OCI-LY7 (cell line): ENCODE results near the gene COPZ2.

ENCODE experiments used
- EZH2phosphoT487 ChIP-seq: fragments of 200-600 bp; sonication (generic); IDR thresholded peaks from 2 replicates; pipeline ENCODE4 v1.6.1; 2018; ENCODE audit warnings: low read depth, borderline replicate concordance, mild to moderate bottlenecking, mixed run types, antibody characterized with exemption, low read length, moderate library complexity, mixed read lengths
- TF ChIP-seq, protein P1 (sequence below): fragments of 200-600 bp; sonication (generic); conservative IDR thresholded peaks from 2 replicates; pipeline ENCODE4 v1.5.1; 2014; ENCODE audit warnings: mild to moderate bottlenecking, antibody characterized with exemption, low read length, moderate library complexity, mixed read lengths

DNA sequence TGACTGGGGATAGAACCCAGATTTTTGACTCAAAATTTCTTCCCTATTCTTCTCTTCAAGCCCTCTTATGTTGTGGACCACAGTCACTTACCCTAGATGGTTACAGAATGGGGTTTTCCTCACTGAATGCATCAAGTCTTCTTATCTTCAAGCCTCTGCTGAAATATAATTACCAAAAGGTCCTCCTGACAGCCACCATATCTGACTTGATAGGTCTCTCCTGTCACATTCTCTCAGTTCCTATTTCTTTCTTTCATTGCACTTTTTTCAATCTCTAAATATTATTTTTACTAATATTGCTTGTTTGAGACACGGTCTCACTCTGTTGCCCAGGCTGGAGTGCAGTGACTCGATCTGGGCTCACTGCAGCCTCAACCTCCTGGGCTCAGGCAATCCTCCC, 1.1 kb upstream of the COPZ2 start:
- TF ChIP-seq, protein P1, sequence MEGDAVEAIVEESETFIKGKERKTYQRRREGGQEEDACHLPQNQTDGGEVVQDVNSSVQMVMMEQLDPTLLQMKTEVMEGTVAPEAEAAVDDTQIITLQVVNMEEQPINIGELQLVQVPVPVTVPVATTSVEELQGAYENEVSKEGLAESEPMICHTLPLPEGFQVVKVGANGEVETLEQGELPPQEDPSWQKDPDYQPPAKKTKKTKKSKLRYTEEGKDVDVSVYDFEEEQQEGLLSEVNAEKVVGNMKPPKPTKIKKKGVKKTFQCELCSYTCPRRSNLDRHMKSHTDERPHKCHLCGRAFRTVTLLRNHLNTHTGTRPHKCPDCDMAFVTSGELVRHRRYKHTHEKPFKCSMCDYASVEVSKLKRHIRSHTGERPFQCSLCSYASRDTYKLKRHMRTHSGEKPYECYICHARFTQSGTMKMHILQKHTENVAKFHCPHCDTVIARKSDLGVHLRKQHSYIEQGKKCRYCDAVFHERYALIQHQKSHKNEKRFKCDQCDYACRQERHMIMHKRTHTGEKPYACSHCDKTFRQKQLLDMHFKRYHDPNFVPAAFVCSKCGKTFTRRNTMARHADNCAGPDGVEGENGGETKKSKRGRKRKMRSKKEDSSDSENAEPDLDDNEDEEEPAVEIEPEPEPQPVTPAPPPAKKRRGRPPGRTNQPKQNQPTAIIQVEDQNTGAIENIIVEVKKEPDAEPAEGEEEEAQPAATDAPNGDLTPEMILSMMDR = no peak
- TF ChIP-seq EZH2phosphoT487 = no peak
